ENCODE data around the gene CEP72.

CEP72 gene

DNA sequence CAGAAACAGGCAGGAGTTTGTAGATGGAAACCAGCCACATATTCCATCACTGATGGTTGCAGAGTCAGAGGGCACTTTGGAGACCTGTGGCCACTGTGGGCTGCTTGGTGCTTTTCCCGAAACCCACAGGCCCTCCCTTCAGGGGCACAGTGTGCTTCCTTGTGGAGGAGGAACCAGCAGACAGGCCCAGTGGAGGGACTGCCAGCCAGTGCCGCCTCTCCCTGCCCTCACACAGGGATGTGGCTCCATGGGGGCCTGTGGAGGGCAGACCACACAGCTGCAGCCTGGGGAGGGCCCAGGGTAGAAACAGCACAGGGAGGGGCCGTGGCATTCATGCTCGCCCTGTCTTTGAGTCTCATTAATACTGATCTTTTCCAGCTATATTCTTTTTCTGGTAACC, 35.2 kb downstream of the CEP72 start:
- TF ChIP-seq LEF1 (IDR thresholded peaks at IDR 0.05; ENCODE audit: borderline replicate concordance) (no peak), CTBP1 (IDR thresholded peaks at IDR 0.05; ENCODE audit: borderline replicate concordance) (no peak), BHLHE40 (IDR thresholded peaks at IDR 0.05; ENCODE audit: borderline replicate concordance) (no peak), ELF4 (IDR thresholded peaks at IDR 0.05) (no peak), TARDBP (IDR thresholded peaks at IDR 0.05) (no peak), ZNF384 (IDR thresholded peaks at IDR 0.05) (no peak), ARNT (IDR thresholded peaks at IDR 0.05) (no peak), FOXK2 (IDR thresholded peaks at IDR 0.05) (no peak), NFRKB (IDR thresholded peaks at IDR 0.05) (no peak), L3MBTL2 (conservative IDR thresholded peaks at IDR 0.05) (no peak), FOXA1 (IDR thresholded peaks at IDR 0.05) (no peak), SP1 (IDR thresholded peaks at IDR 0.05) (no peak), SUZ12 (IDR thresholded peaks at IDR 0.05) (no peak), HDGF (IDR thresholded peaks at IDR 0.05; ENCODE audit: borderline replicate concordance) (no peak), FOXM1 (IDR thresholded peaks at IDR 0.05; ENCODE audit: borderline replicate concordance) (no peak)
- TF ChIP-seq, protein P1, sequence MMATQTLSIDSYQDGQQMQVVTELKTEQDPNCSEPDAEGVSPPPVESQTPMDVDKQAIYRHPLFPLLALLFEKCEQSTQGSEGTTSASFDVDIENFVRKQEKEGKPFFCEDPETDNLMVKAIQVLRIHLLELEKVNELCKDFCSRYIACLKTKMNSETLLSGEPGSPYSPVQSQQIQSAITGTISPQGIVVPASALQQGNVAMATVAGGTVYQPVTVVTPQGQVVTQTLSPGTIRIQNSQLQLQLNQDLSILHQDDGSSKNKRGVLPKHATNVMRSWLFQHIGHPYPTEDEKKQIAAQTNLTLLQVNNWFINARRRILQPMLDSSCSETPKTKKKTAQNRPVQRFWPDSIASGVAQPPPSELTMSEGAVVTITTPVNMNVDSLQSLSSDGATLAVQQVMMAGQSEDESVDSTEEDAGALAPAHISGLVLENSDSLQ (IDR thresholded peaks at IDR 0.05) = no peak
- POLR2A ChIA-PET = no interaction called here
- DNase-seq (ENCODE audit: extremely low spot score) = no peak
- CTCF ChIA-PET = no interaction called here

DNA sequence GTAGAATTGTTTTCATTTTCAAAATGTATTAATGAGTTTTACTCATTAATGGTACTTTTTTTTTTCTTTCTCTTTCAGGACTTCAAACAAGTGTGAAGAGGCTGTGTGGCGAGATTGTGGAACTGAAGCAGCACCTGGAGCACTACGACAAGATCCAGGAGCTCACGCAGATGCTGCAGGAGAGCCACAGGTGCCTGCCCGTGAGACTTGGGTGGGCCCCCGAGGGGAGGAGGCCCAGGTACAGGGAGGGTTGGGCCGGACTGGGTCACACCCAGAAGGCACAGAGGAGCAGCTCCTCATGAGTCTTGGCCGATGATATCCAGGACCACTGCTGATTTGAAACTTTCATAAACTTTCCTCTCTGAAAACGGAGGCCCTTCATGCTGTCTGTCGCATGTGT, 35.6 kb downstream of the CEP72 start:
- no peak for DNase-seq (ENCODE audit: extremely low spot score)
- TF ChIP-seq SUZ12 (IDR thresholded peaks at IDR 0.05) (no peak), L3MBTL2 (conservative IDR thresholded peaks at IDR 0.05) (no peak), FOXA1 (IDR thresholded peaks at IDR 0.05) (no peak), TARDBP (IDR thresholded peaks at IDR 0.05) (no peak), HDGF (IDR thresholded peaks at IDR 0.05; ENCODE audit: borderline replicate concordance) (no peak), SP1 (IDR thresholded peaks at IDR 0.05) (no peak), ELF4 (IDR thresholded peaks at IDR 0.05) (no peak), ARNT (IDR thresholded peaks at IDR 0.05) (no peak), BHLHE40 (IDR thresholded peaks at IDR 0.05; ENCODE audit: borderline replicate concordance) (no peak)
- TF ChIP-seq, protein P1 (IDR thresholded peaks at IDR 0.05) = no peak
- CTCF ChIA-PET = no interaction called here
- POLR2A ChIA-PET = no interaction called here

DNA sequence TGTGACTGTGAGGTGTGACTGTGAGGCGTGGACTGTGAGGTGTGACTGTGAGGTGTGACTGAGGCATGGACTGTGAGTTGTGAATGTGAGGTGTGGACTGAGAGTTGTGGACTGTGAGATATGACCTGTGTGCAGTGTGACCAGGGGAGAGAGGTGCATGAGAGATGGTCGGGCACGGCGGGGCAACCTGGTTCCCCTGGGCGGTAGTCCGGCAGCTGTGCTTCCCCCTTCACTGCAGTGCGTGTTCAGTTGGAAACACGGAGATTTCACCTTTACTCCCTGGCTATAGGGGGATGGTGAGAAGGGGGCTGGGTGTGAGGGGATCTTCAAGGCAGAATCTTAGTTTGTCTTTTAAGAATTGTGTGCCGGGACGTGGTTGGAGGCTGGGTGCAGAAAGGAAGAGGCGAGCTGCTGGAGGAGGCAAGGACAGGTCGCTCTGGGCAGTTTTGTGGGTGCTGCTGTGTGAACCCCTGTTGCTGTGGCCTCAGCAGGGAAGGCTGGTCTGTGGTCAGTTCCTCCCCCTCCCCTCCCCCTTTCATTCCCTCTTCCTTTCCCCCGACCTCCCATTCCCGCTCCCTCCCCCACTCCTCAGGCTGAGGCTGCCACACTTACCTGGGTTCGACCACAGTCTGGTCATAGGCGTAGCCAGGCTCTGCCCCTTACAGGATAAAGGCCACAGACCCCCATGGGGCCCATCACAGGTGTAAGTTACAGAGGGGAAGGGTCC, 39.3 kb downstream of the CEP72 start:
- ChIA-PET POLR2A (no interaction called here), CTCF (no interaction called here)
- TF ChIP-seq SUZ12 (IDR thresholded peaks at IDR 0.05) = no peak
- TF ChIP-seq FOXK2 (IDR thresholded peaks at IDR 0.05) = no peak
- TF ChIP-seq BHLHE40 (IDR thresholded peaks at IDR 0.05; ENCODE audit: borderline replicate concordance) = no peak
- TF ChIP-seq ARNT (IDR thresholded peaks at IDR 0.05) = no peak
- no peak for TF ChIP-seq SP1 (IDR thresholded peaks at IDR 0.05)
- no peak for TF ChIP-seq TARDBP (IDR thresholded peaks at IDR 0.05)
- TF ChIP-seq CTBP1 (IDR thresholded peaks at IDR 0.05; ENCODE audit: borderline replicate concordance) = no peak
- no peak for TF ChIP-seq ZNF384 (IDR thresholded peaks at IDR 0.05)
- no peak for TF ChIP-seq ELF4 (IDR thresholded peaks at IDR 0.05)
- TF ChIP-seq LEF1 (IDR thresholded peaks at IDR 0.05; ENCODE audit: borderline replicate concordance) = no peak
- TF ChIP-seq, protein P1 (IDR thresholded peaks at IDR 0.05) = no peak
- no peak for TF ChIP-seq FOXA1 (IDR thresholded peaks at IDR 0.05)
- TF ChIP-seq HDGF (IDR thresholded peaks at IDR 0.05; ENCODE audit: borderline replicate concordance) = no peak
- no peak for TF ChIP-seq FOXM1 (IDR thresholded peaks at IDR 0.05; ENCODE audit: borderline replicate concordance)
- TF ChIP-seq L3MBTL2 (conservative IDR thresholded peaks at IDR 0.05) = no peak
- no peak for TF ChIP-seq NFRKB (IDR thresholded peaks at IDR 0.05)
- DNase-seq (ENCODE audit: extremely low spot score) = no peak

DNA sequence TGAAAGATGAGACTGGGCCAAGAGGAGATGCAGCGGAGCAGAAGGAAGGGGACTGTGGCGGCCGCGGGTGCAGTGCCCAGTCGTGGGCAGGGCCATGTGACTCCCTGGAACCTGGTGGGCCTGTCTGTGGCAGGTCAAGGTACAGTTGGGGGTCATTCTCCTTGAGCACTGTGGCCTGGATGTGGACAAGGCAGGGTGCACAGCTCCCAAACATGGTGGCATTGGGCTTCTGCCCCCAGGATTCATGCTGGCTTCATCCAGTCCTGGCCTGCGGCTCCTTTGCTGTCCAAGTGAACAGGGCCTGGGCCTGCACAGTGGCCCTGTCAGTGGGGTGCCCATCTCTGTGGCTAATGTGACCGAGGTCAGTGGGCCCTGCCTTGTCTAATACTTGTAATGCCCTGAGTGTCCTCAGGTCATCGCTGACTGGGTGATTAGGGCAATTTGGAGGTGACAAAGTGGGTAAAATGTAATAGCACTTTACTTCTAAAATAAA, 39.9 kb downstream of the CEP72 start:
- TF ChIP-seq HDGF (IDR thresholded peaks at IDR 0.05; ENCODE audit: borderline replicate concordance) (no peak), FOXM1 (IDR thresholded peaks at IDR 0.05; ENCODE audit: borderline replicate concordance) (no peak), SP1 (IDR thresholded peaks at IDR 0.05) (no peak), FOXK2 (IDR thresholded peaks at IDR 0.05) (no peak), CTBP1 (IDR thresholded peaks at IDR 0.05; ENCODE audit: borderline replicate concordance) (no peak), ELF4 (IDR thresholded peaks at IDR 0.05) (no peak), FOXA1 (IDR thresholded peaks at IDR 0.05) (no peak)
- ChIA-PET CTCF (no interaction called here), POLR2A (no interaction called here)
- DNase-seq (ENCODE audit: extremely low spot score) = no peak

DNA sequence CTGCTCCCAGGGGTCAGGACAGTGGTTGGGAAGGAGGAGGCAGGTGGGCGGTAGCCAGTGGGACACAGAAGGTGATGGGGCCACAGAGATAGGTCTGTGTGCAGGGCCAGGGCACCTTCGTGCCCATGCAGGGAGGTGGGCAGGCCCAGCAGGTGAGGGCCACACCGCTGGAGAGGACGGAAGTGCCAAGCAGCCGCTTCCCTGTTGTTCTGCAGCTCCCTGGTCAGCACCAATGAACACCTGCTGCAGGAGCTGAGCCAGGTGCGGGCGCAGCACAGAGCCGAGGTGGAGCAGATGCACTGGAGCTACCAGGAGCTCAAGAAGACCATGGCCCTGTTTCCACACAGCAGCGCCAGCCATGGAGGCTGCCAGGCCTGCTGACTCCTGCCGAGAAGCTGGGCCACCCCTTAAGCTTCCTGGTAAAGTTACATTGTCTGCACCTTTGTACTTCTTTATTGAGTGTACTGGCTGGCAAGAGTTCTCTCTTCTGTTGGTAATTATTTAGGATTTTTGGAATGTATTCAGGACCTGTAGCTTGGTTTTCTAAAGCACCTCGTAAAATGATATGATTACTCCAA, 40.7 kb downstream of the CEP72 start:
- ChIA-PET CTCF (interaction anchor here (0.6 kb wide), 1 partner anchor 336 kb away, joined by 3 read pairs; no protein-coding TSS in a partner anchor), POLR2A (interaction anchor here (0.9 kb wide), 1 partner anchor 9 kb away, joined by 3 read pairs; no protein-coding TSS in a partner anchor)
- TF ChIP-seq NFRKB (IDR thresholded peaks at IDR 0.05) = no peak
- no peak for TF ChIP-seq BHLHE40 (IDR thresholded peaks at IDR 0.05; ENCODE audit: borderline replicate concordance)
- no peak for TF ChIP-seq ZNF384 (IDR thresholded peaks at IDR 0.05)
- no peak for TF ChIP-seq ELF4 (IDR thresholded peaks at IDR 0.05)
- TF ChIP-seq SP1 (IDR thresholded peaks at IDR 0.05) = no peak
- TF ChIP-seq HDGF (IDR thresholded peaks at IDR 0.05; ENCODE audit: borderline replicate concordance) = no peak
- TF ChIP-seq ARNT (IDR thresholded peaks at IDR 0.05) = no peak
- no peak for TF ChIP-seq SUZ12 (IDR thresholded peaks at IDR 0.05)
- DNase-seq (ENCODE audit: extremely low spot score) = no peak
